HG02759 (cell line): Measurements from ENCODE around the gene NPC1L1.
"Not testable (repeated sequence)": the region's sequence is repeated elsewhere in the genome, so short reads cannot be mapped to it uniquely, and the experiment has no call there.

ENCODE experiments used
- ATAC-seq: cut with Tn5 transposase; IDR thresholded peaks from one replicate; pipeline ENCODE4 v1.9.1; 2021; ENCODE audit warnings: mild to moderate bottlenecking, moderate library complexity; ENCODE audit not compliant: unreplicated experiment

The NPC1L1 gene

GRCh38 chr7:44512736-44513135, 28.4 kb downstream of the NPC1L1 start:
- ATAC-seq = no peak

DNA sequence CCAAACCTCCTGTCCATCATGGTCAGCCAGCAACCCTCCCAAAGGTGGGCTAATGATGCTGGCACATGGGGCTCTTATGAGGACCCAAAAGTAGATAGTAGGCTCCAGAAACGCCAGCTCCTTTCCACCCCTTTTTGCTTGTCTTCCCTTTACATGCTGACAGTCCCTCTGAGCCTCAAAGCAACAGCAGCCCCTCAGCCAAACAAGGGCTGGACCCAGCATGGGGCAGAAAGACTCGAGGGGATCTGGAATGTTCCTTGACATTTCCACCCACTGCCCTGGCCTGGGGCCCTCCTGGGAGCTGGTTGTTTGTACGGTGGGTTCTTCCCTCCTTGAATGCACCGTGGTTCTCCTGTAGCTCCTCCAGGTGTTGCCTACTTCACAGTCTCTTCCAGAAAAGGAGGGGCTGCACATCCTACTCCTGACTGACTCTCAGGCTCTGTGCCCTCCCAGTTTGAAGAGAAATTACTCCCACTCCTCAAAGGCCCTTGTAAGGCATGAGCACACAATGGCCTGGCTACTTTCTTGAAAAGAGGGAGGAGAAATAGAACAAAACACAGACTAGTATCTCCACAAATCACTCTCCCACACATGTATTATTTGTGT, 29.2 kb downstream of the NPC1L1 start:
- no peak for ATAC-seq

DNA sequence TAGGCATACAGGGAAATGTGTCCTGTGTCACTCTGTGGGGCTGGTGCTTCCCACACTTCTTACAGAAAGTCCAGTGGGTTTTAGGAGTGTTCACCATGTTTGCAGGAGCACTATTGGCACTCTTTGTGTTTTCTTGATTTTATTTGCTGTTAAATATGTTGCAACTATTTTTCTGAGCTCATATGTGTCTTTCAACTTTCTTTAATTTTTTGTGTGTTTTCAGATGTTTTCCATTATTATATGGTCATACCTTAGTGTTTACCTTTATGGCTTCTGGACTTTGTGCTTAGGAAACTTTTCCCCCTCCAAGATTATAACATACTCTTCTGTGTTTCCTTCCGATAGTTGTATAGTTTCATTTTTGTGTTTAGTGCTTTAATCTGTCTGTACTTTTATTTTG, 29.9 kb downstream of the NPC1L1 start:
- no peak for ATAC-seq

DNA sequence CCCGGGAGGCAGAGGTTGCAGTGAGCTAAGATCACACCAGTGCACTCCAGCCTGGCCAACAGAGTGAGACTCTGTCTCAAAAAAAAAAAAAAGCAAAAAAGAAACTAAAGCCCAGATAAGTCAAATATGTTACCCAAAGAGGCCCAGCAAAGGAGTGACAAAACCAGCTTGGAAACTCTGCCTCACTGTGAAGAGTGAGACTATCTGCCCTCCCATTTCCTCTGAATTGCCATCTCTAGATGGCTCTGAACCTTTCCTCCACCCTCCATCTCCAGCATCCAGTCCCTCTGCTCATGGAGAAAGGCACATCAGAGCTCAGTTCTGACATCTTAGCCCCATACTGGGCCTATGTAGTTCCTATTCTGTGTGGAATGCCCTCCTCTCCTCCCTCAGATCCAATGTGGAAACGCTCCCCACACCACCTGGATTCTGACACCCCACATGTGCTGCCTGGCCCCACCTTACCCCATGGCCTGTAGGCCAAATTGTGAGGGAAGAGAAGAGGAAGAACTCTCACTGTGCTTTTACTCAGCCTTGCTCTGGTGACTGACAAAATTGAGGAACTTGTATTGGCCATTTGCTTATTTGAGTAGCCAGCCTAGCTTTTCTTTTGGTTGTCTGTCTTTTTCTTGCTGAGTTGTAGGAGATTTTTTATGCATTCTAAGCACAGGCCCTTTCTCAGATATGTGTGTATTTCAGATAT, 32.7 kb downstream of the NPC1L1 start:
- no peak for ATAC-seq

DNA sequence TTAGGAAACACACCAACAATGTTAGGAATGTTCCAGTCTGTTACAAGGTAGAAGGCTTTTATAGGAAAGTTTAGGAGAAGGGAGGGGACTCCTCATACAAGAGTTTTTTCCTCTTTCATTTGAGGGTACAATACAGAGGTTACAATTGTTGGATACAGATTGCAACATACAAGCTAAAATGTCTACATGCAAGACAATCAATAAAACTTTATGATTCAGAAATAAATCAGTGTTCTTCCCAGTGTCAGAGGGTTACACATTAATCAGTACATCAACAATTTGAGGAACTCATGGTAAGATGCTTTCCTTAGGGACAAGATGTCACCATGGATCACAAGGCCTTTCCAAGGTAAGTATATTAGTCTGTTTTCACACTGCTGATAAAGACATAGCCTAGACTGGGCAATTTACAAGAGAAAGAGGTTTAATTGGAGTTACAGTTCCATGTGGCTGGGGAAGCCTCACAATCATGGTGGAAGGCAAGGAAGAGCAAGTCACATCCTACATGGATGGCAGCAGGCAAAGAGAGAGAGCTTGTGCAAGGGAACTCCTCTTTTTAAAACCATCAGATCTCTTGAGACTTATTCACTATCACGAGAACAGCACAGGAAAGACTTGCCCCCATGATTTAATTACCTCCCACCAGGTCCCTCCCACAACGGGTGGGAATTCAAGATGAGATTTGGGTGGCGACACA, 34.4 kb downstream of the NPC1L1 start:
- ATAC-seq = not testable (repeated sequence)

GRCh38 chr7:44505595-44505994, 35.5 kb downstream of the NPC1L1 start:
- ATAC-seq = no peak

- no peak for ATAC-seq
Measured at GRCh38 chr7:44498230-44498954, 42.7 kb downstream of the NPC1L1 start.

- ATAC-seq = no peak
Measured at GRCh38 chr7:44497155-44498027, 43.7 kb downstream of the NPC1L1 start.

DNA sequence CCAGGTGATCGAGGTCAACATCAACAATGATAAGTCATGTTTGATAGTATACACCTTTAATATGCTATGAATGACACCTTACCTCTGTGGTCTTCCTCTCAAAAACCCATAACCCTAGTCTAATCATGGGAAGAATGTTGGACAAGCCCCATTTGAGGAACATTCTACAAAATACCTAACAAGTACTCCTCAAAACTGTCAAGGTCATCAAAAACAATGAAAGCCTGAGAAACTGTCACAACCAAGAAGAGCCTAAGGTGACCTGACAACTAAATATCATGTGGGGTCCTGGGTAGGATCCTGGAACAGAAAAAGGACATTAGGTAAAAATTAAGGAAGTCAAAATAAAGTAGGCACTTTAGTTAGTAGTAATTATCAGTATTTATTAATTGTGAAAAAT, 44.7 kb downstream of the NPC1L1 start:
- no peak for ATAC-seq

GRCh38 chr7:44494960-44495359, 46.2 kb downstream of the NPC1L1 start:
- no peak for ATAC-seq

DNA sequence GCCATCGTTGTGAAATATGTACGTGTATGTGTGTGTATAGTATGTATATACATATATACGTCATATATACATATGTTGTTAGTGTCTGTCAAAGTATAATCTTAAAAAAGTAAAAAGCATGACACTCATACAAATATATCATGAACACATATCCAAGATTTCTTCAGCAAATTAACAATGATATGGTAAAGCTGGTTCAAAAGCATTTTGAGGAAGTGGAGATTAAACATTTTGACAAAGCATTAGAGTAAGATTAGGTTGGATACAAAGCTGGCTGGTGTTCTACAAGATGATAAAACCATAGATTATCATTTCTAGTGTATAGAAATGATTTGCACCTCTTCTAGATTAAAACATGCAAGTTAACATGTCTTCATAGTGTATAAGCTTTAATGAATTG, 49.9 kb downstream of the NPC1L1 start:
- no peak for ATAC-seq

- ATAC-seq = peak; percentile 97
Measured at GRCh38 chr7:44490351-44491200, 50.6 kb downstream of the NPC1L1 start, which contains the start of gene NUDCD3. Gene NUDCD3, minus strand, starts transcription at chr7:44490658. Its CDS starts 58 bp downstream, at chr7:44490600.

- peak; percentile 27 for ATAC-seq
Measured at GRCh38 chr7:44489955-44490350, 51.2 kb downstream of the NPC1L1 start.

DNA sequence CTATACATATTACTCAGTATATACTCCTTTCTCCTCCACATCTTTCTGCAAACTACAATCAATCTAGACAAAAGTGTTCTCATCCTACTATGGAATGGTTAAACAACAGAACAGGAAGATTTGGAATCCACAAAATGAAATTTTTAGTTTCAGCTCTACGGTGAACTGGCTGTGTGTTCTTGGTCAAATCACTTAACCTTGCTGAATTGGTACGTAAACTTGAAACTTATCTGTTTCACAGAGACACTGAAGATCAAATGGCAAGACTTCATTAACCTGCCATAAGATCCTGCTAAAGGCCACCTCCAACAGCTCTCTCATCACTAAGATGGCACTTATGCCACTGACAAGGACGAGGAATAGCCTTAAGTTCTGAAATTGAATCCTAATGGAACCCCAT, 52.2 kb downstream of the NPC1L1 start:
- no peak for ATAC-seq

- no peak for ATAC-seq
Measured at GRCh38 chr7:44486693-44487092, 54.4 kb downstream of the NPC1L1 start.

DNA sequence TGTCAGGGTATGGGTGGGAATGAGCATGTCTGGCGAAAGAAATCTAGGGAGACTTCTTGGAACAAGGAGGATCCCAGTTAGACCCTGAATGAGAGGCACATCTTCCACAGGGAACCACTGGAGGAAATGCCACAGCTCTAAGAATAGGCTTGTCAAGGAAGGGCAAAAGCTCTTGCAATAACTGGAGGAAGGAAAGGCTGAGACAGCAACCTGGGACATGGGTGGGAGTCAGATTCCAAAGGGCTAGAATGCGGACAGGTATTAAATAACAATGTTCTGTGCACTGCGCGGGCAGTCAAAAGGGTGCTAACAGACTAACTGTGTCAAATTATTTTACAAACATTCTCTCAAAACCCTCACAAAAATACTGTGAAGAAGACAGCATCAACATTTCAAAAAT, 55.1 kb downstream of the NPC1L1 start:
- no peak for ATAC-seq

- ATAC-seq = no peak
Measured at GRCh38 chr7:44484482-44485313, 56.4 kb downstream of the NPC1L1 start.
